ENCODE measurements around the gene LRRC7. TPM values are rescaled to one million over a fixed set of nuclear protein-coding genes. Genes with fewer than 3 reads are reported as not detected.

Gene LRRC7
- total and polyA plus RNA-seq, 2 experiments from 2014 or later, result 1.2 TPM; not detected in 1

- no peak for TF ChIP-seq ZNF462 (CRISPR knock-in tag; IDR thresholded peaks at IDR 0.05)
- no peak for TF ChIP-seq EZH2 (IDR thresholded peaks at IDR 0.05; ENCODE audit: low read depth, unreplicated experiment)
- TF ChIP-seq ETS1 (IDR thresholded peaks at IDR 0.05), result no peak
- TF ChIP-seq CREB1 (CRISPR knock-in tag; IDR thresholded peaks at IDR 0.05; ENCODE audit: low read depth), result no peak
- TF ChIP-seq NANOG (IDR thresholded peaks at IDR 0.05; ENCODE audit: borderline replicate concordance), result no peak
Observed at GRCh38 chr1:69551476-69552324, 16.0 kb upstream of the LRRC7 start (continued).

- TF ChIP-seq POLR2AphosphoS5 (IDR thresholded peaks at IDR 0.05; ENCODE audit: low read depth), result no peak
- TF ChIP-seq ZNF462 (CRISPR knock-in tag; IDR thresholded peaks at IDR 0.05), result no peak
- TF ChIP-seq NANOG (IDR thresholded peaks at IDR 0.05; ENCODE audit: borderline replicate concordance), result no peak
- TF ChIP-seq ZNF114 (CRISPR knock-in tag; IDR thresholded peaks at IDR 0.05), result no peak
- no peak for TF ChIP-seq STAT1 (IDR thresholded peaks at IDR 0.05; ENCODE audit: unreplicated experiment)
- Mint-ChIP-seq H3K27me3 (ENCODE audit: insufficient read depth, low read depth, poor library complexity) (no peaks in the 10 kb centered on the region), H3K36me3 (ENCODE audit: low read depth) (no peaks in the 10 kb centered on the region), H3K4me3 (no peak overlapping the region), H3K9me3 (no peaks in the 10 kb centered on the region), H3K27ac (no peak overlapping the region), H3K4me1 (no peaks in the 10 kb centered on the region)
- Histone ChIP-seq H3K79me2 (replicated peaks; ENCODE audit: insufficient read depth) (no peaks in the 10 kb centered on the region), H3K4me2 (no peak overlapping the region), H4K20me1 (replicated peaks; ENCODE audit: insufficient read depth) (no peaks in the 10 kb centered on the region), H3K9me2 (ENCODE audit: insufficient read depth) (no peaks in the 10 kb centered on the region), H3K27ac (ENCODE audit: low read depth) (no peak overlapping the region), H3K36me3 (ENCODE audit: insufficient read depth) (no peaks in the 10 kb centered on the region), H3F3A (replicated peaks; ENCODE audit: low read depth) (no peaks in the 10 kb centered on the region), H2AFZ (no peak overlapping the region), H3K27me3 (ENCODE audit: insufficient read depth) (no peaks in the 10 kb centered on the region), H3K4me1 (ENCODE audit: insufficient read depth) (no peaks in the 10 kb centered on the region), H3K4me3 (no peak overlapping the region)
- DNase-seq (ENCODE audit: low spot score) (no peak), ATAC-seq (no peak)
Observed at GRCh38 chr1:69553726-69554125, 14.0 kb upstream of the LRRC7 start.
